ENCODE measurements around the gene PLEKHG4B.
"Not testable (repeated sequence)": the region's sequence is repeated elsewhere in the genome, so short reads cannot be mapped to it uniquely, and the experiment has no call there.

Gene PLEKHG4B

GRCh38 chr5:206927-207536, 115.1 kb downstream of the PLEKHG4B start:
- DNase-seq: no peak

GRCh38 chr5:207599-207998, 115.6 kb downstream of the PLEKHG4B start:
- no peak for DNase-seq

GRCh38 chr5:208449-209114, 116.6 kb downstream of the PLEKHG4B start:
- DNase-seq: no peak

GRCh38 chr5:213803-214395, 121.9 kb downstream of the PLEKHG4B start:
- no peak for DNase-seq

- not testable (repeated sequence) for DNase-seq
Measured at GRCh38 chr5:215256-215655, 123.3 kb downstream of the PLEKHG4B start.

DNA sequence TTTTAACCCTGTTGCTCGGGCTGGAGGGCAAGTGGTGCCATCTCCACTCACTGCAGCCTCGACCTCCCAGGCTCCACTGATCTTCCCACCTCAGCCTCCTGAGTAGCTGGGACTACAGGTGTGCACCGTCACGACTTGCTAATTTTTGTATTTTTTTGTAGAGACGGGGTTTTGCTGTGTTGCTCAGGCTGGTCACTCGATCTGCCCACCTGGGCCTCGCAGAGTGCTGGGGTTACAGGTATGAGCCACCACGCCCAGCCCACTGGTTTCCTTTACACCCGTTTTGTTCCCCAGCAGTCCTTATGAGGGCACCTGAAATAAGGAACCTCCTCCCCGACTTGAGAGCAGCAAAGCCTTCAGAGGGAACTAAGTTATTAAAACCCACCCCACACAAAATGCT, 124.1 kb downstream of the PLEKHG4B start:
- DNase-seq: not testable (repeated sequence)

DNA sequence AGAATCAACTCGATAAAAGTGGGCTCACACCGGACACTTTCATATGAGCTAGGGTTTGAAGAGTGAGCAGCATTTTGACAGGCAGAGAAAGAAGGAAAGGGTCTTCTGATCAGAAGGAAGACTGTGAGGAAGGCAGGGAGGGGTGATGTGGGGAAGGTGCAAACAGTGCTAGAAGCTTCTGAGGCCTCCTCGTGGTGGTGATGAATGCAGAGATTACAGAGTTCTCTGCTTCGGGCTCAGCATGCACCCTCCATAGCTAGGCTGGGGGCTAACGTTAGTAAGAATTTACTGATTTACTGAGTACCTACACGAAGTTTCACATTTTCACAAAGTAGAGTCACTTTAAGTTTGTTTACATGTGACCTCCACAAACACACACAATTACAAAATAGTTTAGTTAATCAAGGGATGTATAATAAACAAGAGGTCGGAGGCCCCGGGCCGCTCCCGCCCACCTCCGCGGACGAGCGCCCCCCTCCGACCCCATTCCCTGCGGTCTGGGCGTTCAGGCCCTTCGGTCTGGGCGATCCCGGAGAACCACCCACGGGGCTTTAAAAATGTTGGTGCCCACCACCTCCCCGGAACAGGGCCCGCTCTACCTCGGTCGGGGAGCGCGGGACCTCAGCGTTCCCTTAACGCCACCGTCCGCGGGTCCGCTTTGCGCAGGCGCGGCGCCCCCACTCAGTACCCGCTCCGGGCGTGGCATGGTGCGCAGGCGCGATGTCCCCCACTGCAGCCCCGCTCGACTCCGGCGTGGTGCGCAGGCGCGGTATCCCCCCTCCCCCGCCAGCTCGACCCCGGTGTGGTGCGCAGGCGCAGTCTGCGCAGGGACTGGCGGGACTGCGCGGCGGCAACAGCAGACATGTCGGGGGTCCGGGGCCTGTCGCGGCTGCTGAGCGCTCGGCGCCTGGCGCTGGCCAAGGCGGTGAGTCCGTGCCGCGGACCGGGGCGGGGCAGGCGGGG, 125.8 kb downstream of the PLEKHG4B start, which contains the start of the genes CCDC127 and SDHA:
Gene CCDC127, minus strand, starts transcription at position 660 of the 963 bp plus-strand sequence. CDS start 1,304 bp downstream, outside the sequence.
Gene SDHA, plus strand, starts transcription at position 827 of the 963 bp plus-strand sequence. Its CDS starts 36 bp downstream, at position 863.
- DNase-seq: peak; percentile 92

DNA sequence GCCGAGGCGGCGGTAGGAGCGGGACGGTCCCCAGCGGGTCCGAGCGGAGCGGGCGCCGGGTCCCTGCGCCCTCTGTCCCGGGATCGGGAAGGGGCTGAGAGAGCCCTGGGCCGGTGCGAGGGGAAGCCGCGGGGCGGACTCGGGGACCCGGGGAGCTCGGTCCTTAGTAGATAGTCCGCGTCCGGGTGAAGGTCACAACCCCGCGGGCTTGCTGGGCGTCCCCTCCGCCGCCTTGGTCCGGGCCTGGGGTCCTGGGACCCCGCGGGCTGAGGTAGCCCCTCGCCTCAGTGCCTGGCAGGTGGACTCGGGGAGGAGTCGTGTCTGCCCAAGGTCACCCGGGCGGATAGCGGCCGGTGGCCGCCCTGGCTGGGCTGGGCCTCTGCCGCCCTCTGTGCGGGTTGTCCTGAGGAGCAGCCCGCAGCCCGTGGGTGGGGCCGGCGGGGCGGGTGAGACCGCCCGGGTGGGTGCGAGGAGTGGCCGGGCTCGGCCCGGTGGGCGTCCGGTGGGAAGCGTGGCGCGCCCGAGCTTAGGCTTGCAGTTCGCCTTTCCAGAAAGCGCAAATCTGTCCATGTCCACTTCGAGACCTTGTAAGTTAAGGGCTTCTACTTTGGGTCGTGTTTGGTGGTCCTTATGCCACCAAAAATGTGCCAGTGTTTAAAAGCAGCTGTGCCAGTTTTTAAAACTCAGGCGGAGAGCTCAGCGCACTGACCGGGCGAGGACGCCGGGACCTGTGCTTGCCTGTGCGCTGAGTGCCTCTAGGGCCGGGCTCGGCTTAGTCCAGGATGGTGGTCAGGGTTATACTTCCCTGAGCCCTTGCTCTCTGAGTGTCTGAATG, 126.7 kb downstream of the PLEKHG4B start:
- DNase-seq: peak; percentile 9

GRCh38 chr5:219460-219863, 127.5 kb downstream of the PLEKHG4B start:
- DNase-seq: no peak

DNA sequence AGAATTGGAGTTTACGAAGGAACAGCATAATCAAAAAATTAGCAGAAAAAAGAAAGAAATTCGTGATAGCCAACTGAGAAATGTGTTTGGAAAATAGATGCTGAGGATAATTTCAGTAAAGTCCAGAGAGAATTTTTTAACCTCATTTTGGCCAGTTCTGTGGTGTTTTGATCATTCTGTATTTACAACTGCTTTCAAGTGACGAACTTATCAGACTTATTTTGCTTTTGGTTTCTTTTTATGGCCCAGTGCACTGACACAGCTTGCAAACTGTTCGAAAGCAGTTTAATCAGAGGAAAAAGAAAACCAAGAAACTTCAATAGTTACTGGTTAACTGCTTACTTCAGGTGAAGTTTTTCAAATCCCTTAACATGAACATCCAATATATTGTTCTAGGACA, 128.0 kb downstream of the PLEKHG4B start:
- DNase-seq: no peak

DNA sequence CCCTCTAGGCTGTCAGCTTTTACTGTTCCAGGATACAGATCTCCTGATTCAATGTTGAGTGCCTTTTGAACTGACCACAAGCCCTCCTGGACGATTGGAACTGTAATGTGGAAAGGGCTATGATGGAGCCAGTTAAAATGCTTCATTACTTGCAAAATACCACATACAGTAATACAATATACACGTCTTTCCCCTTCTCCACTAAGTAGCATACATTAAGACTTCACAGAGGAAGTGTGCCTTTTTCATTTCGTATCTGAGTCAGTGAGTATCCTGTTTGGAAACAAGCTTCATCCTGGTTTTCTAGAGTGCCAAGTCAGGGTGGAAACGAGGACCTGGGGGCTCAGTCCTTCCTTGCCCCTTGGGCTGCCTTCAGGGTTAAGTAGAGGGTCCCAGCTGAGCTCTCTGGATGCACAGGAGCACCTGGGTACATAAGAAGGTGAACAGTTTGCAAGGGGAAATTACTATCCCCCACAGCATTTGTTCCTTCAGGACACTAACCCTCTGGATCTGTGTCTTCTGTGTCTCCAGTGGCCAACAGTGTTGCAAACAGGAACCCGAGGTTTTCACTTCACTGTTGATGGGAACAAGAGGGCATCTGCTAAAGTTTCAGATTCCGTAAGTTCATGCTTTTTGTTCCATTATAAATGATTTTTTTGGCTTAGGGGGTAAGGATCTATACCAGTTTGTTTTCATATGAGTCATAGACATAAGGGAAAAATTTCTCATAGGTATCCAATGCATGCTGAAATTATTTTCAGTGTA, 131.2 kb downstream of the PLEKHG4B start:
- not testable (repeated sequence) for DNase-seq

GRCh38 chr5:223791-224190, 131.8 kb downstream of the PLEKHG4B start:
- DNase-seq: no peak

DNA sequence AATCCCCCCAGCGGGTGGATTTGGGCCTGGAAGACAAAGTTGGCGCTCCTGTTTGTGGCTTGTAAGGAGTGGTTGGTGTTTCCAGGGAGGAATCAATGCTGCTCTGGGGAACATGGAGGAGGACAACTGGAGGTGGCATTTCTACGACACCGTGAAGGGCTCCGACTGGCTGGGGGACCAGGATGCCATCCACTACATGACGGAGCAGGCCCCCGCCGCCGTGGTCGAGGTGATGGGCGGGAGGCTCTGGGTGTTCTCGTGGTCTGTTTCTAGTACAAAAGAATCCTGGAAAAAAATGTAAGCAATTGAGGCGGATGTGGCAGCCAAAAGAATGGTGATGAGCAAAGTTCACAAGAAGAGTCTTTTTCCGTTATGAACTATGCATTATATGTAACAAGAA, 133.4 kb downstream of the PLEKHG4B start:
- DNase-seq: no peak

DNA sequence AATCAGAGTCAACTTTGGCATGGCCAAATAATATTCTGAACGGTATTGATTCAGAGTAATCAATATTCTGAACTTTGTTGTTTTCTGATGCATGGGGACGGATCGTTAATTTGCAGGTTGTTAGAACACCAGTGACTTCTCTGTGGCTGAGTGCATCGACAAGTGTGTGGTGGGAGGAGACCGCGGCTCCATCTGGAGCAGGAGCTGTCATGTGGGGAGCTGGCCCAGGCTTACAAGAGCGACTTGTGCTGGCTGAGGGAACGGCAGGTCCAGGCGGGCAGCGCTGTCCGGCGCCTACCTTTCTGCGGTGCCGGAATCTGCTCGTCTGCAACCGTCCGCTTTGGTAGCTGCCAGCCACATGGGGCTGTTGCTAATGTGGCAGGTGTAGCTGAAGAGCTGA, 135.4 kb downstream of the PLEKHG4B start:
- DNase-seq: not testable (repeated sequence)

GRCh38 chr5:228886-229285, 136.9 kb downstream of the PLEKHG4B start:
- DNase-seq: no peak

DNA sequence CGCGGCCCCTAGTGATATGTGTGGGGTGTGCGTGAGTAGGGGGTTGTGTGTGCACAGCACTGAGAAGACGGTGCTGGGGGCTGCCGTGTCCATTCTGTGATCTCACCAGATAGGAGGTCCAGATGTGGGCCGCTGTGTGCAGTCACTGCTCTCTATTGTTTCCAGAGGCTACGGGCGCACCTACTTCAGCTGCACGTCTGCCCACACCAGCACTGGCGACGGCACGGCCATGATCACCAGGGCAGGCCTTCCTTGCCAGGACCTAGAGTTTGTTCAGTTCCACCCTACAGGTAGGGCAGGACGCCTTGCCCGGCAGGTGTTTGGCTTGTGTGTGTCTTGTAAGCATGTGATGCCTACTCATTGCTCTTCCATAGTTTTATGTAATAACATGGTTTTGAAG, 138.7 kb downstream of the PLEKHG4B start:
- no peak for DNase-seq

DNA sequence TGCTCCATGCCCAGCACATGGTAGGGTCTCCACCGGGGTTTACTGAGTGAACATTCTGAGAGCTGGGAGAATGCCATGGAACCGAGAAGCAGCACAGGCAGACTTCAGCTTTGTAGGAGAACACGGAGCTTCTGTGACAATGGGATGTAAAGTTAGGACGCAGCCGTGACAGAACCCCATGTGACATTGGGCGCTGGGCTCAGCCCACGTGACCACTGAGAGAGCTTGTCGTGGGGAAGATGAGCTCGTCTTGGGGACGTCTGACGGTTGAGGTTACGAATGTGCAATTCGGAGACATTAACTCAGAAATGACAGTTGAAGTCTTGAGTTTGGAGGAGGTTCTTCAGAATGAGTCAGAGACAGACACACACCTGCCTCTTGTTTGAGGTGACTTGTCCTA, 139.7 kb downstream of the PLEKHG4B start:
- no peak for DNase-seq

GRCh38 chr5:233426-233825, 141.5 kb downstream of the PLEKHG4B start:
- not testable (repeated sequence) for DNase-seq

GRCh38 chr5:234450-234849, 142.5 kb downstream of the PLEKHG4B start:
- DNase-seq: no peak

GRCh38 chr5:235527-235926, 143.6 kb downstream of the PLEKHG4B start:
- DNase-seq: not testable (repeated sequence)

DNA sequence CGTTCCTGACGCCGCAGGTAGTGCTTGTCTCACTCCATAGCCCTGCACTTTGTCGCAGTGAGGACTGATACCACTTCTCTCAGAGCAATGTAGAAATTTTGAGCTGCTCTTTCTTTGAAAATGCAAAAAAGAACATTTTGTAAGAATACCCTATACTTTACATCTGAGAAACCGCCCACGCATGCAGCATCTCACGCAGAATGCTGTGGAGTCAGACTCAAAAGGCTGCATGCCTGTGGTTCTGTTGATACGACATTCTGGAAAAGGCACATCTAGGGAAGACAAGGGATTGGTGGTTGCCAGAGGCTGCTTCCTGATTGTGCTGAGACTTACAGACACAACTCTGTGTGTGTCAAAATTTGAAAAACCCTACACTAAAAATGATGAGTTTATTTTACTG, 146.0 kb downstream of the PLEKHG4B start:
- not testable (repeated sequence) for DNase-seq
